ENCODE results near the gene FABP1. TPM values are rescaled to one million over a fixed set of nuclear protein-coding genes. Genes with fewer than 3 reads are reported as not detected.

The FABP1 gene
- polyA plus RNA-seq (2011; rRNA removed) (not detected in 2 replicates), polyA plus RNA-seq (2017; fragmentation: RNase III; extraction: RNeasy Plus Mini Kit Qiagen cat#74134 plus additional on column Dnase treatment) (not detected in 3 replicates), polyA minus RNA-seq (2011; rRNA and poly(A)+ RNA removed) (not detected in 2 replicates)
- not detected in 2 replicates for polyA plus RNA-seq (2012; cell fraction: cytosol; rRNA removed)
- polyA plus RNA-seq (2012; cell fraction: nucleus; rRNA removed) = not detected in 2 replicates

- TF ChIP-seq HOXB13 (CRISPR knock-in tag; IDR thresholded peaks at IDR 0.05; ENCODE audit: low read depth) (no peak), POLR2A (IDR thresholded peaks at IDR 0.05; ENCODE audit: low read length) (no peak), ZC3H11A (IDR thresholded peaks at IDR 0.05) (no peak), HMGXB4 (CRISPR knock-in tag; IDR thresholded peaks at IDR 0.05; ENCODE audit: borderline replicate concordance) (no peak), FOSL2 (IDR thresholded peaks at IDR 0.05) (no peak), FOSL2 (CRISPR knock-in tag; IDR thresholded peaks at IDR 0.05) (no peak), SREBF2 (IDR thresholded peaks at IDR 0.05) (no peak)
- DNase-seq (ENCODE audit: low read depth in 1 of 2, low spot score in 1 of 2) (no peak), FAIRE-seq (no peak), ATAC-seq (no peak)
- Histone ChIP-seq H3K4me1 (no peaks in the 10 kb centered on the region), H3K9me3 (no peaks in the 10 kb centered on the region), H3K4me3 (no peak within 1 kb of the TSS), H3K4me2 (no peak within 1 kb of the TSS), H3K27ac (no peak within 1 kb of the TSS)
- ChIA-PET CTCF (no interaction called here), POLR2A (no interaction called here)
- WGBS (ENCODE audit: missing lambda C conversion rate) = 48% methylated on average over 12 of the region's 12 CpGs
Observed at GRCh38 chr2:88127888-88128653, at the start of gene FABP1. FABP1 (minus strand) TSS chr2:88128062; CDS start chr2:88128017, 45 bp downstream.

GRCh38 chr2:88177556-88177955 lies 49.7 kb upstream of the FABP1 start:
- DNase-seq (ENCODE audit: low read depth in 1 of 2, low spot score in 1 of 2) = no peak
- Histone ChIP-seq H3K9me3 (no peaks in the 10 kb centered on the region), H3K27ac (no peak overlapping the region), H3K4me1 (no peaks in the 10 kb centered on the region), H3K4me3 (no peak overlapping the region), H3K4me2 (no peak overlapping the region)
- POLR2A ChIA-PET = no interaction called here
- no peak for TF ChIP-seq RAD21 (conservative IDR thresholded peaks at IDR 0.05 in 1 of 2, IDR thresholded peaks at IDR 0.05 in 1 of 2)
- WGBS (ENCODE audit: missing lambda C conversion rate) = 10% methylated on average over 3 of the region's 3 CpGs
- ATAC-seq = no peak
- CTCF ChIA-PET = interaction anchor here (0.9 to 2.4 kb wide), 3 partner anchors 15 to 117 kb away, joined by 3 to 12 read pairs (median 4); no protein-coding TSS in a partner anchor
- FAIRE-seq = no peak

- WGBS (ENCODE audit: missing lambda C conversion rate) = 1% methylated on average over 3 of the region's 3 CpGs
- Histone ChIP-seq H3K9me3 (no peaks in the 10 kb centered on the region), H3K4me3 (no peak overlapping the region), H3K27ac (no peak overlapping the region), H3K4me2 (no peak overlapping the region), H3K4me1 (no peaks in the 10 kb centered on the region)
- FAIRE-seq = no peak
- CTCF ChIA-PET = interaction anchor here (0.9 to 2.4 kb wide), 3 partner anchors 9 to 116 kb away, joined by 3 to 12 read pairs (median 3); no protein-coding TSS in a partner anchor
- no peak for DNase-seq (ENCODE audit: low read depth in 1 of 2, low spot score in 1 of 2)
- POLR2A ChIA-PET = no interaction called here
- TF ChIP-seq ZFP36 (IDR thresholded peaks at IDR 0.05; ENCODE audit: borderline replicate concordance, partially characterized antibody) = no peak
- no peak for ATAC-seq
Observed at GRCh38 chr2:88176352-88176984, 48.6 kb upstream of the FABP1 start.

- ChIA-PET CTCF (interaction anchor here (0.8 to 5.5 kb wide), 3 partner anchors 11 to 171 kb away, joined by 3 to 32 read pairs (median 9); no protein-coding TSS in a partner anchor), POLR2A (no interaction called here)
- no peaks in the 10 kb centered on the region for H3K9me3 ChIP-seq
- no peak for ATAC-seq
- no peaks in the 10 kb centered on the region for H3K4me1 ChIP-seq
- H3K4me3 ChIP-seq = no peak overlapping the region
- TF ChIP-seq PBX3 (IDR thresholded peaks at IDR 0.05) (no peak), ESRRA (IDR thresholded peaks at IDR 0.05; ENCODE audit: borderline replicate concordance, low read length) (no peak), MAX (IDR thresholded peaks at IDR 0.05) (no peak), HOXA7 (CRISPR knock-in tag; IDR thresholded peaks at IDR 0.05) (no peak), RCOR1 (IDR thresholded peaks at IDR 0.05; ENCODE audit: low read depth, low read length) (no peak)
- no peak for FAIRE-seq
- no peak overlapping the region for H3K27ac ChIP-seq
- WGBS (ENCODE audit: missing lambda C conversion rate) = 39% methylated on average over 6 of the region's 6 CpGs
- no peak overlapping the region for H3K4me2 ChIP-seq
- no peak for DNase-seq (ENCODE audit: low read depth in 1 of 2, low spot score in 1 of 2)
Observed at GRCh38 chr2:88172882-88173281, 45.0 kb upstream of the FABP1 start.
